Omental fat pad (tissue), 4 donors: ENCODE data around the gene VOPP1. TPM values are rescaled to one million over a fixed set of nuclear protein-coding genes. Genes with fewer than 3 reads are reported as not detected.

Experiments used
- ATAC-seq: fragments of 150-250 bp; one replicate; pipeline ENCODE4 v1.9.1; 2016; ENCODE audit warnings: mild to moderate bottlenecking, moderate library complexity; ENCODE audit not compliant: low FRiP score
- DNase-seq: peaks from one replicate; pipeline ENCODE4 v3.0.0-alpha.2; 2019; ENCODE audit warnings: low spot score
- total RNA-seq, 4 donors: library from RNA; depleted of rRNA; stranded (reverse); fragments of >200 nt; gene quantifications; one replicate each; pipeline ENCODE4 v1.1.0, GENCODE V29; 2016
- TF ChIP-seq, protein P1 (sequence below), 3 donors: fragments of 450-650 bp; IDR thresholded peaks; one replicate each; pipeline ENCODE4 v1.5.1; 2016 to 2017; ENCODE audit warnings: antibody characterized with exemption in 3 of 3, mild to moderate bottlenecking in 3 of 3, moderate library complexity in 2 of 3

VOPP1 gene
- total RNA-seq, 4 donors from 2014 or later: 31.3 to 64.0 (median 57.9) TPM

DNA sequence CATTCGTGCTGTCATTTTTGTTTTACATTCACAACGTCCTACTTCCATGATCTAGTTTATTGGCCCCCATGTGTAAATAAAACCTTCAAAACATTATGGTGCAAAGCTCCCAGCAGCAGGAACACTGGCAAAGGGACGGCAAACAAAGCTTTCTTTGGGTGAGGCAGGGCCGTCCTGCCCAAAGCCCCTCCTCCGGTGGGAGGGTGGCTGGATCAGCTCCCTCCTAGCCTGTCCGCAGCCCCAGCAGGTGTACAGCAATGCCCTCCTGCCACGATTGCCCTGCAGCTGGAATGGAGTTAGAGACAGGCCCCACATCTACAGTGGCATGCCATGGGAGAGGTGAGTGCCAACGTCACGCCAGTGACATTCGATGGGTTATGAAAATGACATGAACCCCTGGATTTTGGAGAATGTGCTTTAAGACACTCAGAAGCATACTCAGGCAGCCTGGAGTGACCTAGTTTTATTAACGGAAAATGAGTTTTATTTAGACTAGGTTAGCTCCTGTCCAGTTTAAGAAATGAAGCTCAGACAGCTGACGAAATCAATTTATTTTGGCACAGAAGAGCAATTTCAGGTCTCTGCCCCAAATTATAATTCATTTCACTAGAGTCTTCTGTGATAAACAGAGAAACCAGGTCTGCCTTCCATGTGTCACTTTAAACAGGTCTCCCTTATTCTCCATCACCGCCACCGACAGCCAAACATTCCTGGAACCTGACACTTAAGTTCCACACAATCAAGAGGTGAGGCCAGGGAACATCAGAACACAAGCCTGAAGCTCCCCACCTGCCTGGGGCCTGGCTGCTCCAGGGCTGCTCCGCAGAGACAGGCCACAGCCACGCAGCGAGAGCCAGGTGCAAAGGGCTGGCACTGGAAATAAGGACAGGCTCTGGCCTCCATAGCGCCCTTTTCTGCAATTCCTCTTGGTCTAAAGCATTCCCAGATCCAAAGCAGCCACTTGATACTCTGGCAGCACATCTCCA lies 50.1 kb downstream of the VOPP1 start:
- TF ChIP-seq, protein P1, sequence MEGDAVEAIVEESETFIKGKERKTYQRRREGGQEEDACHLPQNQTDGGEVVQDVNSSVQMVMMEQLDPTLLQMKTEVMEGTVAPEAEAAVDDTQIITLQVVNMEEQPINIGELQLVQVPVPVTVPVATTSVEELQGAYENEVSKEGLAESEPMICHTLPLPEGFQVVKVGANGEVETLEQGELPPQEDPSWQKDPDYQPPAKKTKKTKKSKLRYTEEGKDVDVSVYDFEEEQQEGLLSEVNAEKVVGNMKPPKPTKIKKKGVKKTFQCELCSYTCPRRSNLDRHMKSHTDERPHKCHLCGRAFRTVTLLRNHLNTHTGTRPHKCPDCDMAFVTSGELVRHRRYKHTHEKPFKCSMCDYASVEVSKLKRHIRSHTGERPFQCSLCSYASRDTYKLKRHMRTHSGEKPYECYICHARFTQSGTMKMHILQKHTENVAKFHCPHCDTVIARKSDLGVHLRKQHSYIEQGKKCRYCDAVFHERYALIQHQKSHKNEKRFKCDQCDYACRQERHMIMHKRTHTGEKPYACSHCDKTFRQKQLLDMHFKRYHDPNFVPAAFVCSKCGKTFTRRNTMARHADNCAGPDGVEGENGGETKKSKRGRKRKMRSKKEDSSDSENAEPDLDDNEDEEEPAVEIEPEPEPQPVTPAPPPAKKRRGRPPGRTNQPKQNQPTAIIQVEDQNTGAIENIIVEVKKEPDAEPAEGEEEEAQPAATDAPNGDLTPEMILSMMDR (IDR thresholded peaks at IDR 0.05): no peak
- ATAC-seq: no peak
- DNase-seq: no peak

GRCh38 chr7:55521512-55521911 lies 50.8 kb downstream of the VOPP1 start:
- DNase-seq: no peak
- TF ChIP-seq, protein P1 (IDR thresholded peaks at IDR 0.05): no peak
- ATAC-seq: no peak

DNA sequence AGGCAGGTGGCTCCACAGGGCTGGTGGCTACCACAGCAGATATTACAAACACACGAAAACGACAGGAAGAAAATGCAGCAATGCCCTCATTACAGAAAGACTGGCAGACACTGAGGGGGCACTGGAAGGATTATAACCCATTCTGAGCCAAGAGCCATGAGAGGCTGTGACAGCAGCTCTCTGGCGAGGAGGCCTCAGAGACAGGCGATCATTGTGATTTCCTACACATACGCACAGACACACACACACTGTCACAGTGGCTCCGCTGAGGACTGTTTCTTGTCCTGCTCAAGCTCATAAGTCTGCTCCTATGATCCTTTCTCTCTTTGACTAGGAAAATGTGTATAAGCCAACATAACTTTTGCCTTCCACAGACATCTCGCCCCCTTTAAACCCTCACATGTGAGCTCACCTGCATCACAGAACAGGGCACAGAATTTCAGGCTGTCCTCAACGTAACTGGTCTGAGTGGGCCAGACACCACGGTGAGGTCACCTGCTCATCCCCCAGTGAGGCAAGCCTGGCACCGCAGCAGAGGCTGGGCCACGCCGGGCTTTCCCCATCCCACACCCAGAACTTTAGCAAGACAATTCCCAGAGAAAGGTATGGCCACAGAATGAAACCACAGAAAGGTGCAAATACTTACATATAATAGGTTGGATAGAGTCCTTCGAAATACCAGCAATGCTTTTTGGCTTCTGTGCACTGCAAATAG lies 51.7 kb downstream of the VOPP1 start:
- no peak for ATAC-seq
- TF ChIP-seq, protein P1 (IDR thresholded peaks at IDR 0.05): no peak
- no peak for DNase-seq

DNA sequence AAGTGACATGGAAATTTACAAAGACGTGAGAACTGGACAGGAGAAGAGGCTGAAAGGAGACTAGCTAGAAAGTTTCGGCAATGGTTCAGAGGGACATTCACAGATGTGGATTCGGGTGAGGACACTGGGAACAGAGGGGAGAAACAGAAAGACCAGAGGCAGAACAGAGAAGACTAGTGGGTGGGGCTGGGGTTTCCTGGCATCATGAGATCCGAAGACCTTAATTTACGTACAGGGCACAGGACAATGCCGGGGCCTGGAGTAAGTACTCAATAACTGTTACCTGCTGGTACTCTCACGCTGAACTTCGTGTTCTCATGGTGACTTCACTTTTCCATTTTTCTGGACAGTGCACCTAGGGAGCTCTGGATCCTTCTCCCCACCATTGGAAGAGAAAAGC lies 53.5 kb downstream of the VOPP1 start:
- TF ChIP-seq, protein P1 (IDR thresholded peaks at IDR 0.05): no peak
- DNase-seq (no peak), ATAC-seq (no peak)

GRCh38 chr7:55517936-55518689 lies 54.2 kb downstream of the VOPP1 start:
- TF ChIP-seq, protein P1 (IDR thresholded peaks at IDR 0.05): no peak
- DNase-seq (no peak), ATAC-seq (no peak)

- TF ChIP-seq, protein P1 (IDR thresholded peaks at IDR 0.05): no peak
- ATAC-seq: no peak
- DNase-seq: no peak
Measured at GRCh38 chr7:55517191-55517633, 55.1 kb downstream of the VOPP1 start.
